Aorta (tissue), 5 donors: ENCODE results near the gene SIAH2. TPM values are rescaled to one million over a fixed set of nuclear protein-coding genes. Genes with fewer than 3 reads are reported as not detected.
A peak's percentile ranks its signal among the peaks of the same experiment; 100 is the strongest.
"Not testable (repeated sequence)": the region's sequence is repeated elsewhere in the genome, so short reads cannot be mapped to it uniquely, and the experiment has no call there.

Experiments used
- ATAC-seq: fragments of 200-7000 bp; cut with Tn5 transposase; one replicate; pipeline ENCODE4 v1.9.1; 2022; ENCODE audit warnings: moderate library complexity; ENCODE audit not compliant: low FRiP score
- DNase-seq, 2 donors: peaks; one replicate each; pipeline ENCODE4 v3.0.0-alpha.2; 2020
- H3K27ac ChIP-seq, 2 donors: one replicate each; pipeline ENCODE4 v1.5.1; 2013; ENCODE audit warnings: low read length in 2 of 2, mild to moderate bottlenecking in 2 of 2, moderate library complexity in 2 of 2, control low read depth in 1 of 2, inconsistent platforms in 1 of 2, low read depth in 1 of 2
- H3K27me3 ChIP-seq, 2 donors: one replicate each; pipeline ENCODE4 v1.6.1; 2013; ENCODE audit warnings: control low read depth in 1 of 2, low read length in 1 of 2, mild to moderate bottlenecking in 1 of 2, moderate library complexity in 1 of 2; ENCODE audit not compliant: insufficient read depth in 2 of 2, control insufficient read depth in 1 of 2
- H3K36me3 ChIP-seq, 2 donors: one replicate each; pipeline ENCODE4 v1.6.1; 2013; ENCODE audit warnings: control low read depth in 1 of 2, low read length in 1 of 2, mild to moderate bottlenecking in 1 of 2; ENCODE audit not compliant: insufficient read depth in 2 of 2, control insufficient read depth in 1 of 2
- H3K4me1 ChIP-seq, 2 donors: one replicate each; pipeline ENCODE4 v1.6.1; 2013; ENCODE audit warnings: low read length in 2 of 2, control low read depth in 1 of 2, mild to moderate bottlenecking in 1 of 2, moderate library complexity in 1 of 2; ENCODE audit not compliant: insufficient read depth in 2 of 2, control insufficient read depth in 1 of 2
- H3K4me3 ChIP-seq, 2 donors: one replicate each; pipeline ENCODE4 v1.5.1; 2013; ENCODE audit warnings: low read length in 2 of 2, control low read depth in 1 of 2, mild to moderate bottlenecking in 1 of 2
- H3K9me3 ChIP-seq: one replicate; pipeline ENCODE4 v1.6.1; 2013; ENCODE audit warnings: mild to moderate bottlenecking, low read length; ENCODE audit not compliant: control insufficient read depth
- WGBS, 2 donors: extraction: QIAGEN DNeasy Blood & Tissue Kit; methylation state at CpG; one replicate each; pipeline ENCODE4 v1.1.7; 2013; 5-methylcytosine and 5-hydroxymethylcytosine counted together
- intact Hi-C, 2 donors: fragments of 100-400 bp; cut with DNase I; formaldehyde crosslinking; loops; one replicate each; pipeline versions ENCODE4 v1.14.2 to v1.15.0; 2022
- polyA plus RNA-seq, 2 donors: library from polyadenylated mRNA; stranded (reverse); fragments of 200-250 nt; gene quantifications; one replicate each; pipeline ENCODE4 v1.2.3, GENCODE V29; 2013
- total RNA-seq, 2 donors: library from RNA; stranded (reverse); fragmentation: NEBNext Ultra II Directional; extraction: Animal tissue kit (Norgen Biotek cat#: 25700); gene quantifications; one replicate each; pipeline ENCODE4 v1.2.1, GENCODE V29; 2021
- donor health status: healthy with polysubstance abuse.
- donor health status: Bipolar disorder and iron deficiency.
- donor health status: DM: no; HTN: no; CAD: no.
- donor health status: DM: no; HTN: no; CAD: no.
- donor health status: DM: yes; HTN: yes; CAD: no.

The SIAH2 gene
- total and polyA plus RNA-seq, 4 donors = 9.1 to 22.4 (median 15.7) TPM

GRCh38 chr3:150797155-150797554, 34.2 kb upstream of the SIAH2 start:
- DNase-seq = no peak

GRCh38 chr3:150796527-150796926, 33.6 kb upstream of the SIAH2 start:
- not testable (repeated sequence) for H3K4me1 ChIP-seq, H3K27me3 ChIP-seq, H3K4me3 ChIP-seq, ATAC-seq, H3K36me3 ChIP-seq, DNase-seq, H3K9me3 ChIP-seq, H3K27ac ChIP-seq
- 89 to 93% methylated on average over 2 of the region's 2 CpGs for WGBS, 2 donors
- intact Hi-C loops = loop anchor here in 1 of 2 donors (10.0 kb wide), 1 partner anchor 478 kb away; the partner anchor contains the start of gene P2RY14

More at GRCh38 chr3:150797155-150797554, 34.2 kb upstream of the SIAH2 start:
- no peak overlapping the region for H3K27ac ChIP-seq
- H3K9me3 ChIP-seq = no peaks in the 10 kb centered on the region
- no peak overlapping the region for H3K4me3 ChIP-seq
- 89 to 96% methylated on average over 2 of the region's 2 CpGs for WGBS, 2 donors
- intact Hi-C loops = loop anchor here in 1 of 2 donors (10.0 kb wide), 1 partner anchor 478 kb away; the partner anchor contains the start of gene P2RY14
- no peaks in the 10 kb centered on the region for H3K36me3 ChIP-seq
- ATAC-seq = no peak
- no peaks in the 10 kb centered on the region for H3K27me3 ChIP-seq
- no peaks in the 10 kb centered on the region for H3K4me1 ChIP-seq

- Histone ChIP-seq H3K4me3 (no peak overlapping the region), H3K9me3 (peaks cover 2% of the 10 kb centered on the region), H3K27me3 (no peaks in the 10 kb centered on the region), H3K4me1 (no peaks in the 10 kb centered on the region), H3K27ac (no peak overlapping the region), H3K36me3 (no peaks in the 10 kb centered on the region)
- intact Hi-C loops = loop anchor here (5.0 to 10.0 kb wide), 2 partner anchors 359 to 481 kb away; partner anchors contain the start of gene P2RY14 (in 1 of the 2)
- DNase-seq (no peak), ATAC-seq (no peak)
- WGBS, 2 donors = 78 to 81% methylated on average over 4 of the region's 4 CpGs
These were observed 30.7 kb upstream of the SIAH2 start for GRCh38 chr3:150793641-150794040.

GRCh38 chr3:150790629-150791028, 27.7 kb upstream of the SIAH2 start:
- Histone ChIP-seq H3K4me3 (no peak overlapping the region), H3K9me3 (peaks cover 2% of the 10 kb centered on the region), H3K36me3 (no peaks in the 10 kb centered on the region), H3K27ac (no peak overlapping the region), H3K27me3 (no peaks in the 10 kb centered on the region), H3K4me1 (no peaks in the 10 kb centered on the region)
- intact Hi-C loops = loop anchor here (5.0 to 10.0 kb wide), 2 partner anchors 362 to 484 kb away; partner anchors contain the start of gene P2RY14 (in 1 of the 2)
- ATAC-seq (no peak), DNase-seq (no peak)

- ATAC-seq = no peak
- Histone ChIP-seq H3K27ac (no peak overlapping the region), H3K27me3 (no peaks in the 10 kb centered on the region), H3K4me1 (no peaks in the 10 kb centered on the region), H3K9me3 (peaks cover 2% of the 10 kb centered on the region), H3K36me3 (no peaks in the 10 kb centered on the region), H3K4me3 (no peak overlapping the region)
- DNase-seq = no peak
- 77 to 79% methylated on average over 4 of the region's 4 CpGs for WGBS, 2 donors
- intact Hi-C loops = loop anchor here (2.0 to 5.0 kb wide), 2 partner anchors 78 to 355 kb away; no protein-coding TSS in a partner anchor
These were observed 26.5 kb upstream of the SIAH2 start for GRCh38 chr3:150789451-150789850.

GRCh38 chr3:150787741-150788370, 24.9 kb upstream of the SIAH2 start:
- ATAC-seq (peak; percentile 86), DNase-seq (peak; percentile 92 to 97)
- intact Hi-C loops = loop anchor here (2.0 to 5.0 kb wide), 2 partner anchors 79 to 357 kb away; no protein-coding TSS in a partner anchor
- no peak overlapping the region for H3K4me3 ChIP-seq
- WGBS, 2 donors = 2 to 3% methylated on average over 10 of the region's 10 CpGs
- peaks cover 2% of the 10 kb centered on the region for H3K9me3 ChIP-seq
- H3K36me3 ChIP-seq = no peaks in the 10 kb centered on the region
- no peaks in the 10 kb centered on the region for H3K27me3 ChIP-seq
- H3K4me1 ChIP-seq = no peaks in the 10 kb centered on the region
- H3K27ac ChIP-seq = no peak overlapping the region

- Histone ChIP-seq H3K27me3 (no peaks in the 10 kb centered on the region), H3K4me1 (no peaks in the 10 kb centered on the region), H3K9me3 (peaks cover 2% of the 10 kb centered on the region), H3K36me3 (no peaks in the 10 kb centered on the region), H3K4me3 (no peak overlapping the region), H3K27ac (no peak overlapping the region)
- intact Hi-C loops = loop anchor here in 1 of 2 donors (5.0 kb wide), 1 partner anchor 81 kb away; no protein-coding TSS in a partner anchor
- ATAC-seq (no peak), DNase-seq (no peak)
These were observed 23.8 kb upstream of the SIAH2 start for GRCh38 chr3:150786791-150787190.

- Histone ChIP-seq H3K9me3 (no peaks in the 10 kb centered on the region), H3K36me3 (no peaks in the 10 kb centered on the region), H3K27ac (no peak overlapping the region), H3K4me3 (no peak overlapping the region), H3K27me3 (no peaks in the 10 kb centered on the region), H3K4me1 (no peaks in the 10 kb centered on the region)
- intact Hi-C loops = loop anchor here in 1 of 2 donors (5.0 kb wide), 1 partner anchor 83 kb away; no protein-coding TSS in a partner anchor
- DNase-seq (no peak), ATAC-seq (no peak)
These were observed 21.8 kb upstream of the SIAH2 start for GRCh38 chr3:150784747-150785125.
